AG10803 (cell line): Measurements from ENCODE around the gene MYLIP.
A peak's percentile ranks its signal among the peaks of the same experiment; 100 is the strongest.

ENCODE experiments used
- DNase-seq: peaks from one replicate; pipeline ENCODE4 v3.0.0; 2010; ENCODE audit warnings: low read depth
- H3K4me3 ChIP-seq: 2 replicates; pipeline ENCODE4 v1.5.1; 2011; ENCODE audit warnings: mild to moderate bottlenecking, low read length, control low read depth
- TF ChIP-seq, protein P1 (sequence below): conservative IDR thresholded peaks from 2 replicates; pipeline ENCODE4 v1.5.1; 2011; ENCODE audit warnings: mild to moderate bottlenecking, low read length, control low read depth, inconsistent platforms

MYLIP gene

GRCh38 chr6:16177881-16178280, 49.0 kb downstream of the MYLIP start:
- H3K4me3 ChIP-seq: no peak overlapping the region
- TF ChIP-seq, protein P1, sequence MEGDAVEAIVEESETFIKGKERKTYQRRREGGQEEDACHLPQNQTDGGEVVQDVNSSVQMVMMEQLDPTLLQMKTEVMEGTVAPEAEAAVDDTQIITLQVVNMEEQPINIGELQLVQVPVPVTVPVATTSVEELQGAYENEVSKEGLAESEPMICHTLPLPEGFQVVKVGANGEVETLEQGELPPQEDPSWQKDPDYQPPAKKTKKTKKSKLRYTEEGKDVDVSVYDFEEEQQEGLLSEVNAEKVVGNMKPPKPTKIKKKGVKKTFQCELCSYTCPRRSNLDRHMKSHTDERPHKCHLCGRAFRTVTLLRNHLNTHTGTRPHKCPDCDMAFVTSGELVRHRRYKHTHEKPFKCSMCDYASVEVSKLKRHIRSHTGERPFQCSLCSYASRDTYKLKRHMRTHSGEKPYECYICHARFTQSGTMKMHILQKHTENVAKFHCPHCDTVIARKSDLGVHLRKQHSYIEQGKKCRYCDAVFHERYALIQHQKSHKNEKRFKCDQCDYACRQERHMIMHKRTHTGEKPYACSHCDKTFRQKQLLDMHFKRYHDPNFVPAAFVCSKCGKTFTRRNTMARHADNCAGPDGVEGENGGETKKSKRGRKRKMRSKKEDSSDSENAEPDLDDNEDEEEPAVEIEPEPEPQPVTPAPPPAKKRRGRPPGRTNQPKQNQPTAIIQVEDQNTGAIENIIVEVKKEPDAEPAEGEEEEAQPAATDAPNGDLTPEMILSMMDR: no peak
- no peak for DNase-seq

DNA sequence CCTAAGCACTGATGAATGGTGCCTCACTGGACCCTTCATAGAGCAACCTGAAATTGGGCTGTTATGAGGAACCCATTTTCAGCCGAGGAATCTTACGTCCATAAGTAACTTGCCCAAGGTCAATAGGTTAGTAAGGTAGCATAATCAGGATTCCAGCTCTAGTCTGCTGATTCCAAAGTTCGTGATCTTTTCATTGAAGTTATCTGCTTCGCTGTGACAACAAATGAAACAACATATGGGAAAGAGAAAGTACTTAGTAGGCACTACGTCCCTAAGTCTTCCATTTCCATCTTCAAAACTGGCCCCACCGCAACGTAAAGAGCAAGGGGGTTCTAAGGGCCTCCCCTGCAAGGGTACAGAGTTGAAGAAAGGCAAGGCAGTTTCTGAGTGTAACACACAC, 49.5 kb downstream of the MYLIP start:
- no peak for DNase-seq
- no peak overlapping the region for H3K4me3 ChIP-seq
- TF ChIP-seq, protein P1: no peak

DNA sequence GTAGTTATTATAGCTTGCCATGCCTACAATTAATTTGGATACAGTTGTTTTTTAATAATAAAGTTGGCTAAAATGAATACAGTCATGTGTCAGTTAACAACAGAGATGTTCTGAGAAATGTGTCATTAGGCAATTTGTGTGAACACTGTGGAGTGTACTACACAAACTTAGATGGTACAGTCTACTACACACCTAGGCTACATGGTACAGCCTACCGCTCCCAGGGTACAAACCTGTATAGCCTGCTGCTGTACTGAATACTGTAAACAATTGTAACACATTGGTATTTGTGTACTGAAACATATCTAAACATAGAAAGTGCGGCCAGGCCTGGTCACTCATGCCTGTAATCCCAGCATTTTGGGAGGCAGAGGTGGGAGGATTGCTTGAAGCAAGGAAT, 50.2 kb downstream of the MYLIP start:
- TF ChIP-seq, protein P1: no peak
- H3K4me3 ChIP-seq: no peak overlapping the region
- DNase-seq: no peak

- H3K4me3 ChIP-seq: no peak overlapping the region
- no peak for DNase-seq
- TF ChIP-seq, protein P1: no peak
Measured at GRCh38 chr6:16179970-16180431, 51.1 kb downstream of the MYLIP start.

DNA sequence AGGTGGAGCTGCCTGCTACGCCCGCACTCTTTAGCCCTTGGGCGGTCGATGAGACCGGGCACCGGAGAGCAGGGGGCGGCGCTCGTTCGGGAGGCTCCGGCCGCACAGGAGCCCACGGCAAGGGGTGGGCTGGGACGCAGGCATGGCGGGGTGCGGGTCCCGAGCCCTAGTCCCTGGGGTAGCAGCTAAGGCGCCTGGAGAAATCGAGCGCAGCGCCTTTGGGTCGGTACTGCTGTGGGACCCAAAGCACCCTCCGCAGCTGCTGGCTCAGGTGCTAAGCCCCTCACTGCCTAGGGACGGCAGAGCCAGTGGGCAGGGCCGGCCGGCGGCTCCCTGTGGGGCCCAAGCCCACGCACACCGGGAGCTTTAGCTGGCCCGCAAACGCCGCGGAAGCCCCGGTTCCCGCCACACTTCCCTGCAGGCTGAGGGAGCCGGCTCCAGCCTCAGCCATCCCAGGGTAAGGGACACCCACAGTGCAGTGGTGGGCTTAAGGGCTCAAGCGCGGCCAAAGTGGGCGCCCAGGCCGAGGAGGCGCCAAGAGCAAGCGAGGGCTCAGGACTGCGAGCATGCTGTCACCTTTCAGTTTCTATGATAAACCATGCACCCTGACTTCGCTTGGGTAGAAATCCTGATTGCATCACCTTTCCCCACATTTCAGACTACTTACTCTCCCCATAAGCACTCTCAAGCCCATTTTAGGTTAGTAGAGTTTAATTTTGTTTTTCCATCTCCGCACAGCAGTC, 52.0 kb downstream of the MYLIP start:
- DNase-seq: no peak
- H3K4me3 ChIP-seq: no peak overlapping the region
- TF ChIP-seq, protein P1: no peak

DNA sequence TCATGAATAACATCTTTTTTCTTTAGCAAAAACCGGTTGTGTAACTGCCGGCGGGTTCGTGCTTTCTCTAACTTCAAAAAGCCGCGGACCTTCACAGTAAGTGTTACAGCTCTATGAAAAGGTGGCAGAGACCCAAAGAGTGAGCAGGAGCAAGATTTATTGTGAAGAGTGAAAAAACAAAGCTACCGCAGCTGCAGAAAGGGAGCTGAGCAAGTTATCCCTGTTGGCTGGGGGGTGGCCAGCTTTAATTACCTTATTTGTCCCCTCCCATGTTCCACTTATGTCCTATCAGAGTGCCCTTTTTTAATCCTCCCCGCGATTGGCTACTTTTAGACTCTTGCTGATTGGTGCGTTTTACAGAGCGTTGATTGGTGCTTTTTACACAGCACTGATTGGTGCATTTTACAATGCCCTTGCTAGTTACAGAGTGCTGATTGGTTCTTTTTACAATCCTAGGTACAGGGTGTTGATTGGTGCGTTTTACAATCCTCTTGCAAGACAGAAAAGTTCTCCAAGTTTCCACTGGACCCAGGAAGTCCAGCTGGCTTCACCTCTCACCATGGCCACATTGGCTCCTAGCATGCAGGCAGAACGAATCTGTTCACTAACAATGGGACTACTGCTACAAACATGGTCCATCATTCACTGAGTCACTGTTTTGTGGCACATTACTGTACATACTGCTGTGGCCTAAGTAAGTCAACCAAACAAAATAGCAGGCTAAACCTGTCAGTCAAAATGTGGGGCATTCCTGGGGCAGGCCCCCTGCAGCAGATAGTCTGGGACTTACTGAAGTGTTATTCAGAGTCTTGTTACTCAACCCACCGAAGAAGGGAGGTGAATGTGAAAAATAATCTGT, 52.8 kb downstream of the MYLIP start:
- DNase-seq: no peak
- TF ChIP-seq, protein P1: no peak
- H3K4me3 ChIP-seq: no peak overlapping the region

DNA sequence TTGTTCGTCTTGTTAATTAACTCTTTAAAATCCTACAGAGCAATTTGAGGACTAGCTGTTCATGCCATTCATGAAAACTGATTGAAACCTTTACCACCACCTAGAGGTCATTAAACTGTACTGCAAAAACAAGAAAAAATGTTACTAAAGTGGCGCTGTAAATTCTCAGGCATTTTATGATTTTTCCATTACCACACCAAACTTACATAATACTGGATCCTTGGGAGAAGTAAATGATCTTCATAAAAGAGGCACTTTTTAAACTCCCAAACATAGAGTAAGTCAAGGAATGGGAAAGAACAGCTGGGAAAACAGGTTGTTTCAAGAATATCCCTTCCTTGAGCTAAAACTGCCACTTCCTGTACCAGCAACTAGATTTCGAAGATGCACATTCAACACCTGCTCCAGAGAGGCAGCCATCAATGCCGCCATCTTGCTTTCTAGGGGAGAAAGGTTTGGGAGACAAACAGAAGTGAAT, 54.3 kb downstream of the MYLIP start:
- peak; percentile 66 for DNase-seq
- peak overlapping the region; percentile 26; the same call in 1 of the 2 replicates for H3K4me3 ChIP-seq
- TF ChIP-seq, protein P1: peak; percentile 81
